Panc1 (cell line): ENCODE data around the gene TOE1. TPM values are rescaled to one million over a fixed set of nuclear protein-coding genes. Genes with fewer than 3 reads are reported as not detected.
"Not testable (repeated sequence)": the region's sequence is repeated elsewhere in the genome, so short reads cannot be mapped to it uniquely, and the experiment has no call there.

ENCODE experiments used
- ATAC-seq: fragments of 200-7000 bp; cut with Tn5 transposase; 2 replicates; pipeline ENCODE4 v1.9.1; 2020; ENCODE audit warnings: mild to moderate bottlenecking, moderate library complexity
- Bru-seq: library from RNA; stranded (reverse); fragments of 400-500 nt; gene quantifications from one replicate; lab custom pipeline; 2021; lab: Mats Ljungman, UMichigan
- BruChase-seq, 2 experiments: library from RNA; stranded (reverse); fragments of 400-500 nt; gene quantifications; one replicate each; lab custom pipeline; 2021; lab: Mats Ljungman, UMichigan
- BruUV-seq: library from RNA; stranded (reverse); fragments of 400-500 nt; replicated peaks from 2 replicates; lab custom pipeline; 2021; lab: Mats Ljungman, UMichigan
- CTCF ChIA-PET: fragments of 300-600 bp; sonication (Branson Sonifier 250); formaldehyde crosslinking; loops from one replicate; lab custom pipeline; 2022; ENCODE audit warnings: antibody characterized with exemption; lab: Charles Lee
- POLR2A ChIA-PET: fragments of 300-600 bp; sonication (Branson Sonifier 250); formaldehyde crosslinking; loops from one replicate; lab custom pipeline; 2022; ENCODE audit warnings: antibody characterized with exemption; lab: Charles Lee
- DNase-seq: peaks from one replicate; pipeline ENCODE4 v3.0.0-alpha.2; 2010; ENCODE audit warnings: low read depth, low spot score
- H3K27ac ChIP-seq: 2 replicates; pipeline ENCODE4 v1.5.1; 2011; ENCODE audit warnings: mild to moderate bottlenecking, low read length, inconsistent platforms
- H3K27me3 ChIP-seq: fragments of 200-500 bp; sonication (Bioruptor generic); 2 replicates; pipeline ENCODE4 v1.6.0; 2014; ENCODE audit warnings: low read length, inconsistent platforms; ENCODE audit not compliant: control insufficient read depth, insufficient read depth
- H3K36me3 ChIP-seq: fragments of 200-500 bp; sonication (Bioruptor generic); 2 replicates; pipeline ENCODE4 v1.5.1; 2014; ENCODE audit warnings: inconsistent platforms, mild to moderate bottlenecking, low read length, moderate library complexity; ENCODE audit not compliant: control insufficient read depth, insufficient read depth
- H3K4me1 ChIP-seq: 2 replicates; pipeline ENCODE4 v1.5.1; 2011; ENCODE audit warnings: inconsistent platforms, mild to moderate bottlenecking, low read length, moderate library complexity; ENCODE audit not compliant: control insufficient read depth, insufficient read depth
- H3K4me3 ChIP-seq, 2 experiments: 2 replicates each; pipeline ENCODE4 v1.5.1; 2011 to 2012; ENCODE audit warnings: low read depth in 2 of 2, low read length in 2 of 2, mild to moderate bottlenecking in 2 of 2, inconsistent platforms in 1 of 2, moderate library complexity in 1 of 2
- H3K9me3 ChIP-seq: fragments of 200-500 bp; sonication (Bioruptor generic); 2 replicates; pipeline ENCODE4 v1.5.1; 2014; ENCODE audit warnings: low read depth, mild to moderate bottlenecking, inconsistent platforms, low read length, moderate library complexity; ENCODE audit not compliant: control insufficient read depth, insufficient read depth
- CTCF ChIP-seq: fragments of 450-650 bp; IDR thresholded peaks from 2 replicates; pipeline ENCODE4 v1.5.1; 2017; ENCODE audit warnings: mild to moderate bottlenecking
- POLR2AphosphoS5 ChIP-seq: IDR thresholded peaks from 2 replicates; pipeline ENCODE4 v1.6.1; 2012; ENCODE audit warnings: mild to moderate bottlenecking, low read depth, low read length, moderate library complexity
- REST ChIP-seq, 2 experiments: IDR thresholded peaks; 2 replicates each; pipeline ENCODE4 v1.6.1; 2011 to 2012; ENCODE audit warnings: low read depth in 2 of 2, control low read depth in 1 of 2, low read length in 1 of 2, mild to moderate bottlenecking in 1 of 2, moderate library complexity in 1 of 2; ENCODE audit not compliant: insufficient read depth in 1 of 2
- SIN3A ChIP-seq: IDR thresholded peaks from 2 replicates; pipeline ENCODE4 v1.6.1; 2012; ENCODE audit warnings: low read depth, mild to moderate bottlenecking, low read length, moderate library complexity, borderline replicate concordance; ENCODE audit not compliant: insufficient read depth
- TCF7L2 ChIP-seq: IDR thresholded peaks from 2 replicates; pipeline ENCODE4 v1.6.1; 2011; ENCODE audit warnings: mild to moderate bottlenecking, low read depth, low read length, inconsistent platforms
- in situ Hi-C: cut with HindIII; loops from 2 replicates; pipeline ENCODE4 v1.10.0; 2016; ENCODE audit warnings: low sequenced_read_pairs, low pct_unique_long_range_greater_than_20kb
- intact Hi-C: fragments of 100-400 bp; cut with micrococcal nuclease; formaldehyde crosslinking; loops from one replicate; pipeline ENCODE4 v1.10.0; 2022; ENCODE audit not compliant: unreplicated experiment
- long read RNA-seq: library from polyadenylated mRNA; unstranded; transcript quantifications from one replicate; pipeline ENCODE4 v2.0.0, GENCODE V29; 2021; ENCODE audit not compliant: unreplicated experiment
- polyA plus RNA-seq: library from polyadenylated mRNA; unstranded; fragments of >200 nt; gene quantifications from one replicate; pipeline ENCODE4 v1.2.1, GENCODE V29; 2012; ENCODE audit warnings: missing spikeins; ENCODE audit not compliant: insufficient read length
- total RNA-seq: library from RNA; stranded (reverse); gene quantifications from one replicate; pipeline ENCODE4 v1.2.1, GENCODE V29; 2021; ENCODE audit not compliant: unreplicated experiment

The TOE1 gene
- total RNA-seq = 14.3 TPM
- 14.9 TPM for polyA plus RNA-seq
- Bru-seq, nascent RNA = percentile 89 among the genes with signal in this experiment
- BruChase-seq, experiment 1, labeled RNA remaining after a 2-hour chase = percentile 82 among the genes with signal in this experiment
- BruChase-seq, experiment 2, labeled RNA remaining after a 6-hour chase = percentile 69 among the genes with signal in this experiment
- long read RNA-seq, transcript TOE1-201 (8 exons, 2,389 nt) = major isoform, 12 of 50 reads
- long read RNA-seq, partial matches to known transcripts = 9 of 50 reads
- long read RNA-seq, other reads (novel, unspliced or antisense) = 29 of 50 reads

GRCh38 chr1:45339789-45340558, at the start of gene TOE1, which contains the start of gene MUTYH:
TSS of gene TOE1 (plus strand) at chr1:45340170. CDS start at chr1:45340253, 83 bp downstream.
TSS of gene MUTYH (minus strand) at chr1:45340440. CDS start at chr1:45334505, 5,935 bp downstream.
- TF ChIP-seq CTCF (no peak), REST (IDR thresholded peaks at IDR 0.05; ENCODE audit: insufficient read depth in 1 of 2, low read depth in 2 of 2, low read length in 1 of 2) (no peak), TCF7L2 (peak; percentile 58; the same call in 1 of the 2 replicates), POLR2AphosphoS5 (peak; percentile 87), SIN3A (0 out of 2 replicates have a peak, but pooled peaks have one; percentile 14)
- peaks cover 14% of the 10 kb centered on the region for H3K36me3 ChIP-seq
- BruUV-seq = no TSS peak
- POLR2A ChIA-PET = interaction anchor here (0.5 to 1.6 kb wide), 4 partner anchors 8 to 915 kb away, joined by 3 to 4 read pairs (median 3); no protein-coding TSS in a partner anchor
- in situ Hi-C loops = no loop called here
- CTCF ChIA-PET = interaction anchor here (0.5 to 2.0 kb wide), 4 partner anchors 151 to 218 kb away, joined by 3 to 10 read pairs (median 6); partner anchors contain the start of genes CCDC163, MMACHC and TESK2
- intact Hi-C loops = no loop called here
- H3K4me3 ChIP-seq = peak within 1 kb of the TSS; percentile 89 to 90
- H3K4me1 ChIP-seq = peaks cover 19% of the 10 kb centered on the region
- no peaks in the 10 kb centered on the region for H3K27me3 ChIP-seq
- ATAC-seq (peak; percentile 95), DNase-seq (no peak)
- peak within 1 kb of the TSS; percentile 98 for H3K27ac ChIP-seq
- no peaks in the 10 kb centered on the region for H3K9me3 ChIP-seq

GRCh38 chr1:45291002-45291401, 49.0 kb upstream of the TOE1 start:
- POLR2A ChIA-PET, BruUV-seq, ATAC-seq, DNase-seq, H3K27me3 ChIP-seq, H3K27ac ChIP-seq, H3K4me3 ChIP-seq, H3K4me1 ChIP-seq, H3K36me3 ChIP-seq, in situ Hi-C loops, H3K9me3 ChIP-seq: not testable (repeated sequence)
- intact Hi-C loops = loop anchor here (10.0 kb wide), 1 partner anchor 86 kb away; the partner anchor contains the start of gene ZSWIM5
- CTCF ChIA-PET = interaction anchor here (0.7 kb wide), 1 partner anchor 17 kb away, joined by 5 read pairs; no protein-coding TSS in a partner anchor
